ENCODE results near the gene NUTF2. TPM values are rescaled to one million over a fixed set of nuclear protein-coding genes. Genes with fewer than 3 reads are reported as not detected.

Gene NUTF2
- total and polyA plus RNA-seq, 2 of the 8 experiments (the other 6 are each of a cell fraction or from before 2014, with no cell fraction given), result 219 to 377 TPM

GRCh38 chr16:67853670-67854069, 6.9 kb downstream of the NUTF2 start:
- no peak overlapping the region for H3K4ac ChIP-seq (replicated peaks; ENCODE audit: insufficient read length, low read depth, low read length)
- no peak for TF ChIP-seq MAX (IDR thresholded peaks at IDR 0.05)
- TF ChIP-seq ATF2 (IDR thresholded peaks at IDR 0.05; ENCODE audit: low read length), result no peak
- TF ChIP-seq SP1 (IDR thresholded peaks at IDR 0.05; ENCODE audit: low read depth, low read length), result no peak
- TF ChIP-seq MAFK (IDR thresholded peaks at IDR 0.05; ENCODE audit: low read depth, low read length), result no peak
- no peak for TF ChIP-seq CBX8 (IDR thresholded peaks at IDR 0.05; ENCODE audit: borderline replicate concordance, low read depth, low read length)
- TF ChIP-seq KDM5A (IDR thresholded peaks at IDR 0.05; ENCODE audit: low read length), result no peak
- TF ChIP-seq SIN3A (conservative IDR thresholded peaks at IDR 0.05 in 1 of 2, IDR thresholded peaks at IDR 0.05 in 1 of 2; ENCODE audit: low read depth in 1 of 2, low read length in 2 of 2), result no peak
- no peak for TF ChIP-seq RFX5 (IDR thresholded peaks at IDR 0.05; ENCODE audit: borderline replicate concordance, low read depth, low read length)
- no peak for TF ChIP-seq BACH1 (IDR thresholded peaks at IDR 0.05; ENCODE audit: low read length)
- no peak for TF ChIP-seq FOSL1 (IDR thresholded peaks at IDR 0.05; ENCODE audit: insufficient read depth, low read depth, low read length)
- TF ChIP-seq YY1 (IDR thresholded peaks at IDR 0.05; ENCODE audit: low read depth, low read length), result no peak
- no peak for TF ChIP-seq TAF1 (IDR thresholded peaks at IDR 0.05; ENCODE audit: low read depth, low read length)
- no peak for TF ChIP-seq CREB1 (IDR thresholded peaks at IDR 0.05)

More at GRCh38 chr16:67853670-67854069, 6.9 kb downstream of the NUTF2 start:
- no peak overlapping the region for H3K27ac ChIP-seq (ENCODE audit: low read depth, low read length)
- no peak overlapping the region for H4K8ac ChIP-seq (ENCODE audit: extremely low read depth, insufficient read depth, low read length)
- CTCF ChIA-PET (ENCODE audit: partially characterized antibody), result interaction anchor here (1.0 to 2.7 kb wide), 4 partner anchors 10 to 14 kb away, joined by 3 to 17 read pairs (median 5); no protein-coding TSS in a partner anchor
- H2BK5ac ChIP-seq (ENCODE audit: low read depth, low read length), result no peak overlapping the region; the same call in 1 of the 2 replicates
- H3K4me1 ChIP-seq (replicated peaks in 1 of 4; ENCODE audit: control insufficient read depth in 3 of 4, insufficient read depth in 4 of 4, low read length in 3 of 4), result peaks cover 8 to 15% (median 13%) of the 10 kb centered on the region in 4 experiments
- no peak overlapping the region for H2AFZ ChIP-seq (ENCODE audit: low read length)
- no peak overlapping the region for H3K14ac ChIP-seq (ENCODE audit: insufficient read length)
- no peak overlapping the region for H2BK120ac ChIP-seq (replicated peaks; ENCODE audit: low read depth, low read length)
- no peak overlapping the region for H4K91ac ChIP-seq (replicated peaks; ENCODE audit: insufficient read length, low read length)
- no peak overlapping the region for H2AK5ac ChIP-seq (ENCODE audit: low read depth, low read length)
- no peak overlapping the region for H2BK12ac ChIP-seq (ENCODE audit: low read depth, low read length)
- no peak for DNase-seq (ENCODE audit: low read depth in 1 of 2, low spot score in 2 of 2)
- H3K23me2 ChIP-seq (ENCODE audit: low read depth, low read length), result no peaks in the 10 kb centered on the region
- no peak overlapping the region for H3K56ac ChIP-seq (replicated peaks; ENCODE audit: insufficient read length, low read depth, low read length)
- no peak overlapping the region for H3K23ac ChIP-seq (ENCODE audit: insufficient read length)
- no peak overlapping the region for H2BK20ac ChIP-seq (ENCODE audit: low read length)
- H3K36me3 ChIP-seq (ENCODE audit: control insufficient read depth in 2 of 4, insufficient read depth in 4 of 4, low read length in 3 of 4), result peaks cover 0 to 4% (median 0%) of the 10 kb centered on the region in 4 experiments; a peak in 2 of 8 replicates
- H4K5ac ChIP-seq (ENCODE audit: insufficient read length, low read depth, low read length), result no peak overlapping the region
- H3K27me3 ChIP-seq (replicated peaks in 1 of 4; ENCODE audit: control insufficient read depth in 3 of 4, extremely low read depth in 1 of 4, insufficient read depth in 3 of 4, low read length in 3 of 4), result no peaks in the 10 kb centered on the region
- no peak overlapping the region for H3K18ac ChIP-seq (ENCODE audit: extremely low read depth, low read length)
- POLR2A ChIA-PET (ENCODE audit: partially characterized antibody), result interaction anchor here (1.1 to 11.7 kb wide), 3 partner anchors 9 to 91 kb away, joined by 3 to 100 read pairs (median 4); no protein-coding TSS in a partner anchor
- H3K4me3 ChIP-seq (ENCODE audit: extremely low read depth in 1 of 4, insufficient read depth in 2 of 4, low read depth in 3 of 4, low read length in 4 of 4), result no peak overlapping the region
- WGBS, 2 experiments (ENCODE audit: extremely low coverage in 1 of 2, insufficient coverage in 1 of 2, insufficient read length in 1 of 2, insufficient replicate concordance in 2 of 2, low coverage in 1 of 2, low lambda C conversion rate in 2 of 2, missing lambda C conversion rate in 1 of 2), result 100% methylated on average over 3 of the region's 3 CpGs; no CpG with 5 or more reads in 1 of the 2 experiments
- H3K4me2 ChIP-seq (ENCODE audit: insufficient read depth in 1 of 2, low read depth in 2 of 2, low read length in 2 of 2), result no peak overlapping the region
- FAIRE-seq, result no peak
- peaks cover 23% of the 10 kb centered on the region for H3K79me1 ChIP-seq (ENCODE audit: low read depth, low read length)
- H3K9me3 ChIP-seq (ENCODE audit: insufficient read depth in 2 of 2, low read depth in 1 of 2, low read length in 1 of 2), result no peaks in the 10 kb centered on the region
- peaks cover 41 to 92% of the 10 kb centered on the region in 2 experiments for H3K79me2 ChIP-seq (ENCODE audit: control insufficient read depth in 1 of 2, insufficient read depth in 2 of 2, low read length in 2 of 2)
- peaks cover 26 to 42% of the 10 kb centered on the region in 2 experiments for H4K20me1 ChIP-seq (replicated peaks in 1 of 2; ENCODE audit: control insufficient read depth in 1 of 2, insufficient read depth in 2 of 2, low read length in 2 of 2)
- H2BK15ac ChIP-seq (ENCODE audit: low read length), result no peak overlapping the region
- H3K9ac ChIP-seq (replicated peaks in 1 of 4; ENCODE audit: extremely low read depth in 1 of 4, low read depth in 3 of 4, low read length in 3 of 4), result no peak overlapping the region
